SU-DHL-6 (cell line): ENCODE results near the gene CFAP68.

ENCODE experiments used
- EZH2phosphoT487 ChIP-seq: fragments of 200-600 bp; sonication (generic), shearing (Covaris generic); conservative IDR thresholded peaks from 2 replicates; pipeline ENCODE4 v1.6.1; 2018; ENCODE audit warnings: mild to moderate bottlenecking, antibody characterized with exemption, low read length, moderate library complexity, mixed read lengths
- TF ChIP-seq, protein P1 (sequence below): fragments of 200-600 bp; sonication (generic); IDR thresholded peaks from one replicate; pipeline ENCODE4 v1.5.1; 2017; ENCODE audit warnings: antibody characterized with exemption, mild to moderate bottlenecking, low read length, moderate library complexity; ENCODE audit not compliant: insufficient read depth, poor library complexity, severe bottlenecking

DNA sequence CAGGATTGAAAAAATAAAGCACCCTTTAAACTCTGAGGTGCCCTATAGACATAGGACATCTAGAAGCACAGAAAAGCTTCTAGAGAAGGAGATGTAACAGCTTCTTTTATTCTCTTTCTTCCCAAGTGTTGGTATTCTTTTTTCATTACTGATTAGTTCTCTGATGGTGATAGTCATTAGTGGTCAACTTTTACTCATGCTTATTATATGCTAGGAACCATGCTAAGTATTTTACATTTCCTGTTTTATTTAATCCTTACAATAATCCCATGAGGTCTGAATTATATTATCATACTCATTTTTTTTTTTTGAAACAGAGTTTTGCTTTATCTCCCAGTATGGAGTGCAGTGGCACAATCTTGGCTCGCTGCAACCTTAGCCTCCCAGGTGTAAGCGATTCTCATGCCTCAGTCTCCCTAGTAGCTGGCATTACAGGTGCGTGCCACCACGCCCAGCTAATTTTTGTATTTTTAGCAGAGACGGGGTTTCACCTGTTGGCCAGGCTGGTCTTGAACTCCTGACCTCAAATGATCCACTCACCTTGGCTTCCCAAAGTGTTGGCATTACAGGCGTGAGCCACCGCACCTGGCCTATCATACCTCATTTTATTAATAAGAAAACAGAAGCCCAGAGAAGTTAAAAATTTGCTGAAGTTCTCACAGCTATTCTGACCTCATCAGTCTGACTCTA lies 42.3 kb downstream of the CFAP68 start:
- TF ChIP-seq, protein P1, sequence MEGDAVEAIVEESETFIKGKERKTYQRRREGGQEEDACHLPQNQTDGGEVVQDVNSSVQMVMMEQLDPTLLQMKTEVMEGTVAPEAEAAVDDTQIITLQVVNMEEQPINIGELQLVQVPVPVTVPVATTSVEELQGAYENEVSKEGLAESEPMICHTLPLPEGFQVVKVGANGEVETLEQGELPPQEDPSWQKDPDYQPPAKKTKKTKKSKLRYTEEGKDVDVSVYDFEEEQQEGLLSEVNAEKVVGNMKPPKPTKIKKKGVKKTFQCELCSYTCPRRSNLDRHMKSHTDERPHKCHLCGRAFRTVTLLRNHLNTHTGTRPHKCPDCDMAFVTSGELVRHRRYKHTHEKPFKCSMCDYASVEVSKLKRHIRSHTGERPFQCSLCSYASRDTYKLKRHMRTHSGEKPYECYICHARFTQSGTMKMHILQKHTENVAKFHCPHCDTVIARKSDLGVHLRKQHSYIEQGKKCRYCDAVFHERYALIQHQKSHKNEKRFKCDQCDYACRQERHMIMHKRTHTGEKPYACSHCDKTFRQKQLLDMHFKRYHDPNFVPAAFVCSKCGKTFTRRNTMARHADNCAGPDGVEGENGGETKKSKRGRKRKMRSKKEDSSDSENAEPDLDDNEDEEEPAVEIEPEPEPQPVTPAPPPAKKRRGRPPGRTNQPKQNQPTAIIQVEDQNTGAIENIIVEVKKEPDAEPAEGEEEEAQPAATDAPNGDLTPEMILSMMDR: no peak
- no peak for TF ChIP-seq EZH2phosphoT487
